ENCODE results near the gene CDKN1C.

The CDKN1C gene

DNA sequence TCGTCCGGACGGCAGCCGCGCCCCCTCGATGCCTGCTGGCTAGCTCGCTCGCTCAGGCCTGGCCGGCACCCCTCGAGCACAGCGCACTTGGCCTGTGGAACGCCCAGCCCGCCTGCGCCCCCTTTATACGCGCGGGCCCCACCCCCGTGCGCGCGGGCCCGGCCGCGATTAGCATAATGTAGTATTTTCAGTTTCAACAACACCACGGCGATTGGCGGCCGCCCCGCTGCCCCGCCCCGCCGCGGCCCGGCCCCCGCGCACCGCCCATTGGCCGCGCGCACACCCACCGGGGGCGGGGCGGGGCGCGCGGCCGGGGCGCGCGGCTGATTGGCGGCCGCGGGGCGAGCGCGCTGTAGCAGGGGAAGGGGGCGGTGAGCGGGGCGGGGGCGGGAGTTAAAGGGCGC lies at the start of gene CDKN1C:
Gene CDKN1C (minus strand): TSS at position 98 of the 404 bp plus-strand sequence. CDS start 319 bp downstream, outside the sequence.
- DNase-seq, result peak; percentile 54 to 73

DNA sequence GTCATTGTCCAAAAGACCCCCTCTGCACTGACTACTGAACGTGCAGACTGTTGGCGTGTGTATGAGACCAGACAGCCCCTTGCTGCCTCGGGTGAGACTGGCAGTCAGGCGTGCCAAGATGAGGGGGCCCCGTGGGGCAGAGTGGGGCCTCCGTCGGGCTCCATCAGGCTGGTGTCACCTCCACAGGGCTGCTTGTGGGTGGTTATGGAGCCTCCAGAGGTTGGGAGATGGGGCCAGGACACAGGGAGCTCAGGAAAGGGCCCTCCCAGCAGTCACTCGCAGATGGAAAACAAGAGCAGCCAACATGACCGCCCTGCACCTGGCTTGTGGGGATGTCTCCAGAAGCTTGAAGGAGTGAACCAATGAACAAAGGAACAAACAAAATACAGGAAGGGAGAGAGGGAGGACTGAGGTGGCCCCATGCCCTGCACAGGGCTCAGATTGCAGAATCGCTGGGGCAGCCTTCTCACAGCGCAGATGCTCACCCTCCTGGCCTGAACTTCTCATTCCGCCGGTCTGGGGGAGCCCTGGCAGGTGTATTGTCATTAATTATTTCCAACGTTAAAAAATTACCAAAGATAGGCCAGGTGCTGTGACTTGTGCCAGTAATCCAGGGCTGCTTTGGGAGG lies 49.1 kb upstream of the CDKN1C start:
- no peak for DNase-seq

- no peak for DNase-seq
Measured at GRCh38 chr11:2934021-2934550, 48.5 kb upstream of the CDKN1C start.

GRCh38 chr11:2933375-2934020 lies 47.9 kb upstream of the CDKN1C start:
- DNase-seq, result peak in 1 of 2 donors; percentile 34

GRCh38 chr11:2932850-2933251 lies 47.3 kb upstream of the CDKN1C start:
- DNase-seq, result no peak

DNA sequence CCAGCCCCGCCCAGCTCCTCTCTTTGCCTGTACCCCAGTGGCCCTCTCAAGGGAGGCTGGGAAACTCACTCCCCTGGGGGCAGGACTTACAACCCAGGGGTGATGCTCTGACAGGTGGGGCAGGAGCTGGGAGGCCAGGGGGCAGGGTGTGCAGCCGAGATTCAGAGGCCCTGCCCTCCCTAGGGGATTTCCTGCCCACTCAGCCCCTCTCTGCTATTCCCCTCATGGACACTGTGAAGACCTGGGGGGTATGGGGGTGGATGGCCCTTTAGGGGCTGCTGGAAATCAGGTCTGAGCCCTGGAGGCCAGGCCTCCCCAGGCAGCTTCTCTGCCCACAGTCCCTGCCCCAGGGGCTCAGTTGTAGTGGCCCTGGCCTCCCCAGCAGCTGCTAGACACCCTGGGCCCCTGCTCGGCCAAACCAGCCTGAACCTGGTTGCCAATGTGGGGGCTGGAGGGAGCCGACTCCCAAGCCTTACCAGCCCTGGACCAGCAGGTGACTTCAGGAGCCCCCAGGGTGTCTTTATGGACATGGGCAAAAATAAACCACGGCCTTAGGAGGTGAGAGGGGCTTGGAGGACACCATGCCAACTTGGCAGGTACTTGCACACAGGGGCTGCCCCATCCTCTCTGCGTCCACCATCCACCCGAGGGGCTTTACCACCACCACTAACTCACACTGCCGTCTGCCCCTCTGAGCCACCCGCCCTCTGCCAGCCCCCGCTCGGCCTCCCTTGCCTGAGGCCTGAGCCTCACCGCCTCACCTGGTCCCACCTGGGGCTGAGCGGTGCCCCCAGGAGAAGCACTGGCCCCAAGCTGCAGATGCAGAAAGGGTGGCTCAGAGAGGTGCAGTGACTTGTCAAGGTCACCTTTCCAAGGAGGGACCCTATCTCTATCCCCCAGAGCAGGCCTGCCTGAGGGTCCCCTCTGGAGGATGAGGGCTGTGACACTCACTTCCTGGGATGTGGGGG lies 46.5 kb upstream of the CDKN1C start:
- no peak for DNase-seq

DNA sequence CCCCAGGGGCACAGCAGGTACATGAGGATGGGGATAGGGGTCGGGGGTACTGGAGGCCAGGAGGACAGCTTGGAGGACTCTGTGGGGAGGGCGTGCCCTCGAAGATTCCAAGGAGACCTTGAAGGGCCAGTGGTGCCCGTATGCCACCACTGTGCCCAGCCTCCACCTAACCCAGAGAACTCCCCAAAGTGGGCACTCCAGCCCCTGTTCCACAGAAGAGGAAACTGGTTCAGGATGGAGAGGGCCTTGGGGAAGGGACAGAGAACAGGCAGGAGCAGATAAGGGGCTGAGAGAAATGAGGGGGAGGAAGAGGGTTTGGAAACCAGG lies 45.8 kb upstream of the CDKN1C start:
- DNase-seq, result no peak

DNA sequence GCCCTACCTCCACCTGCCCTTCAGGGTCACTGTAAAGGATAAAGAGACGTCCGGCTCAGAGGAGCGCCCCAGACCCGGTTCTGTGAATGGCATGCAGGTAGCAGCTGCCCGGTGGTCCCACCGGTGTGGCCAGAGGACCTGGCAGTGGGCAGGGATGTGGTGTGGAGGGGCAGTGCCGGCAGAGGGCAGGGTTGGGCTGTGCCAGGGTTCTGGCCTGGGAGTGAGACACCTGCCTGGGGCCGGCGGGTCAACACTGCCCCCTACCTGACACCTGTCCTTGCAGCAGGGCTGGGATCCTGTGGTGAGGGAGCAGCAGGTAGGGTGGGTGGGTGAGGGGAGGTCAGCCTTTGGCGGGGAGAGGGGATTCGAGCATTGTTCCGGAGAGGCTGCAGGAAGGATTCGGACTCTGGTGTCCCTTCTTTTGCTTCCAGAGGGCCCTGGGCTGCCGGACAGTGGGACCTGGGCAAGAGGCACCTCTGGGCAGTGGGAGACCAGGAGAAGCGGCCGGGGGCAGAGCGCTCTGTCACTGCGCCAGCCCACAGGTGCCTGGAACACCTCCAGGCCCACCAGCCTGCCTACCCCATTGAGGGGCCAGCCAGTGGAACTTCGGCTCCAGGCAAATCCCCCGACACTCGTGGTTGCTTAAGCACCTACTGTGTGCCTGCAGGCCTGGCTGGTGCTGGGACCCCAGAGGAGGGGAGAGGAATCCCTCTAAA lies 45.3 kb upstream of the CDKN1C start:
- peak; percentile 32 to 43 for DNase-seq

DNA sequence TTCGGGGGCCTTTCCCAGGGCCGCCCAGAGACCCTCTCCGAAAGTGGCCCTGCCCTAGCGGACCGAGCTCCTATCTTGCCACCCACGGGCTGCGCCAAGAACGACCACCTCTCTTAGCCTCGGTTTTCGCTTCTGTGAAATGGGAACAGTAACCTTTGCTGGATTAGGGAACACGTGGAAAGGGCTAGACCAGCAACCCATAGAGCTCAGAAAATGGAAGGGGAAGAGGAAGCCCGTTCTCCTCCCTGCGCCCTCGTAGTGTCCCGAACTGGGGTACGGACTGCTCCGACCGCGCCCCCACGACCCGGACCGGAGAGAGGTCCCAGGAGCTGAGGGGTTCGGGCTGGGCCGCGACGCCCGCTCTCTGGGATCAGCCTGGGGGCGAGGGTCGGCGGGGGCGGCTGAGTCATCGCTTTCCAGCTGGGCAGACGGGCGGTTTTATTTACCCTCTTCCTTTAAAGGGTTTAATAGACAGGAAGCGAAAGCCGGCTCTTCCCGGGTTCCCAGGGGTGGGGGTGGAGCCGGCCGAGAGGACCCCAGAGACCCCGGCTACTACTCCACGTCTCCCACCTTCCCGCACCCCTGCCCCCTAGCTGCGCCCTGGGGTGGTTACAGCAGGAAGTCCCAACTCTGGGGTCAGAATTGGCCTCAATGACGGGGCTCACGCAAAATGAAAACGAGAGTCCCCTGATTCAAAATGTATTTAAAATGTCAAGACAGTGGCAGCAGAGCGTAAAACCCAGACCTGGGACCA lies 44.6 kb upstream of the CDKN1C start:
- DNase-seq, result no peak

DNA sequence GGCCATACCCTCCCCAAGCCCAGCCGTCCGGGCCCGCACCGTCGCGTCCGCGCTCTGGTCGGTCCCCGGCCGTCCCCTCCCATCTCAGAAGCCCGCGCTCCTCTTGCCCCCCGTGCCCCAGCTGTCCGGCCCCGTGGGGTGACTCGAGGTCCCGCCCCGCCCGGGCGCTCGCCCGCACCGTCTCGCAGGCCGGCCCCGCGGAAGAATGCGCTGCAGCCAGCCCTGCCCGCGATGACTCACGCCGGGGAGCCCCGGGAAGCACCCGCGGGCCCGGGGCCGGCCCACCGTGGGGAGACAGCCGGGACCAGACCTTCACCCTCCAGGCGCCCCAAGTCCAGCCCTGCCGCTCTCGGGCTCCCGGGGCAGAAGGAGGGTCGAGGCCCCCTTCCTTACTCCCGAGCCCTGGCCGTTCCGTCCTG lies 44.0 kb upstream of the CDKN1C start:
- DNase-seq, result peak; percentile 39 to 50

GRCh38 chr11:2928605-2929530 lies 43.3 kb upstream of the CDKN1C start, which contains the start of gene PHLDA2:
Gene PHLDA2, minus strand, starts transcription at chr11:2929420. Its CDS starts 56 bp downstream, at chr11:2929364.
- DNase-seq, result peak; percentile 48 to 58

- DNase-seq, result no peak
Measured at GRCh38 chr11:2927851-2928604, 42.5 kb upstream of the CDKN1C start.

- DNase-seq, result no peak
Measured at GRCh38 chr11:2927121-2927800, 41.7 kb upstream of the CDKN1C start.

DNA sequence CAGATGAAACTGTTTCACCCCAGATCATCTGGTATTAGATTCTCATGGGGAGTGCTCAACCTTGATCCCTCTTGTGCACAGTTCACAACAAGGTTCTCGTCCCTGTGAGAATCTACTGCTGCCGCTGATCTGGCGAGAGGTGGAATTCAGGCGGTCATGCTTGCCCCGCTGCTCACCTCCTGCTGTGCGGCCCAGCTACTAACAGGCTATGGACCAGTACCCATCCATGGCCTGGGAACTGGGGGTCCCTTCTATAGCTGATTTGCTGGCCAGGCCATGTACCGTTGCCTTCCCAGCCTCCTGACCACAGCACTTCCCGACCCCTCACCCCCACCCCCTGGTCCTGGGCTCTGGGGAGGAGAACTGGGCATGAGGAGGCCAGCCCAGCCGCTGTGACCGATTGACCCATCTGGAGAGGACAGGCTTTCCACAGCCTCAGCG lies 41.1 kb upstream of the CDKN1C start:
- DNase-seq, result no peak

GRCh38 chr11:2924821-2925675 lies 39.5 kb upstream of the CDKN1C start:
- DNase-seq, result no peak

- DNase-seq, result no peak
Measured at GRCh38 chr11:2924381-2924780, 38.8 kb upstream of the CDKN1C start.

GRCh38 chr11:2923446-2924375 lies 38.1 kb upstream of the CDKN1C start:
- no peak for DNase-seq
